Psoas muscle (tissue), 8 donors: ENCODE results near the gene DENND2C. TPM values are rescaled to one million over a fixed set of nuclear protein-coding genes. Genes with fewer than 3 reads are reported as not detected.
A peak's percentile ranks its signal among the peaks of the same experiment; 100 is the strongest.

Experiments
- ATAC-seq, 4 donors: fragments of 200-7000 bp; cut with Tn5 transposase; one replicate each; pipeline ENCODE4 v1.9.1; 2020; ENCODE audit warnings: moderate library complexity in 3 of 4, mild to moderate bottlenecking in 2 of 4
- DNase-seq, 2 donors: peaks; one replicate each; pipeline ENCODE4 v3.0.0-alpha.2; 2020
- H3K27ac ChIP-seq: fragments of 200-600 bp; one replicate; pipeline ENCODE4 v1.8.0; 2022
- H3K27me3 ChIP-seq, 3 donors: fragments of 200-600 bp in 1 of 3; one replicate each; pipeline versions ENCODE4 v1.6.1 to v1.8.0; 2013 to 2022; ENCODE audit warnings: low read length in 2 of 3, mild to moderate bottlenecking in 2 of 3, moderate library complexity in 1 of 3; ENCODE audit not compliant: insufficient read depth in 3 of 3
- H3K36me3 ChIP-seq, 2 donors: fragments of 200-600 bp in 1 of 2; one replicate each; pipeline versions ENCODE4 v1.6.1 to v1.8.0; 2013 to 2022; ENCODE audit warnings: low read depth in 1 of 2, mild to moderate bottlenecking in 1 of 2, moderate library complexity in 1 of 2; ENCODE audit not compliant: insufficient read depth in 1 of 2
- H3K4me1 ChIP-seq: fragments of 200-600 bp; one replicate; pipeline ENCODE4 v1.8.0; 2022
- H3K4me3 ChIP-seq: fragments of 200-600 bp; one replicate; pipeline ENCODE4 v1.8.0; 2022; ENCODE audit warnings: mild to moderate bottlenecking
- H3K9me3 ChIP-seq: fragments of 200-600 bp; one replicate; pipeline ENCODE4 v1.8.0; 2022
- CTCF ChIP-seq: fragments of 200-600 bp; IDR thresholded peaks from one replicate; pipeline ENCODE4 v1.8.0; 2022; ENCODE audit warnings: antibody characterized with exemption
- WGBS, 3 donors: extraction: QIAGEN DNeasy Blood & Tissue Kit; methylation state at CpG; one replicate each; pipeline versions ENCODE4 v1.1.6 to v1.1.7; 2013; 5-methylcytosine and 5-hydroxymethylcytosine counted together
- intact Hi-C, 2 donors: fragments of 100-400 bp; cut with DNase I; formaldehyde crosslinking; loops; one replicate each; pipeline versions ENCODE4 v1.11.0 to v1.14.2; 2022
- polyA plus RNA-seq, 3 donors: library from polyadenylated mRNA; stranded (reverse); fragments of 200-250 nt; gene quantifications; one replicate each; pipeline ENCODE4 v1.2.3, GENCODE V29; 2013
- total RNA-seq, 4 donors: library from RNA; stranded (reverse); fragmentation: NEBNext Ultra II Directional in 2 of 4; extraction: Animal tissue kit (Norgen Biotek cat#: 25700) in 2 of 4; gene quantifications; one replicate each; pipeline versions ENCODE4 v1.2.1 to v1.2.4, GENCODE V29; 2021 to 2023
- donor health status: healthy with polysubstance abuse.
- donor health status: DM: no; HTN: no; CAD: no; lungs with moderate emphysema.
- donor health status: Bipolar disorder and iron deficiency.
- donor health status: healthy.
- donor health status: DM: yes; HTN: yes; CAD: no.
- donor health status: DM: no; HTN: no; CAD: no.
- donor health status: DM: no; HTN: no; CAD: no.
- donor health status: DM: yes; HTN: yes; CAD: no.

Gene DENND2C
- total and polyA plus RNA-seq, 7 donors, result 1.4 to 18.3 (median 13.3) TPM

- DNase-seq (no peak), ATAC-seq (no peak)
- Histone ChIP-seq H3K4me1 (no peaks in the 10 kb centered on the region), H3K9me3 (no peaks in the 10 kb centered on the region), H3K27ac (no peak overlapping the region), H3K36me3 (peaks cover 3 to 100% of the 10 kb centered on the region in 2 donors), H3K4me3 (no peak overlapping the region), H3K27me3 (no peaks in the 10 kb centered on the region)
- intact Hi-C loops, result no loop called here
- TF ChIP-seq CTCF, result no peak
- WGBS, 3 donors, result 70 to 95% (median 84%) methylated on average over 3 of the region's 3 CpGs
These were observed 60.8 kb downstream of the DENND2C start for GRCh38 chr1:114609026-114609425.

DNA sequence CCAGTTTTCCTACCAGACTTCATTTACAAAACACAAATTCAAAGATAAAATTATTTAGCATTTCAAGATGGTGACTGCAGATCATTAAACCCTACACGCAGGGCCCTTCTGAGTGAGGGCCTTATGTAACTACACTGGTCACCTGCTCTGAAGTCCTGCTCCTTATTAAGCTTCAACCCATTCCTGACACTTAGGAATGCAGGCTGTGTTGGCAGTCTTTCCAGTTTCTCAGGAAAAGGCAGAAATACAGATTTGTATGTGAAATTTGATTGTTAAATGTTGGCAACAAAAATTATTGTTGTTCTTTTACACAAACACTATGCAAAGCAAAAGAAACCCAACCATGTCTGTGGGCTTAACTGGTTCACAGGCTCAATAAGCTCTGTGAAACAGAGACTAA lies 62.6 kb downstream of the DENND2C start:
- no peak for DNase-seq
- Histone ChIP-seq H3K27me3 (no peaks in the 10 kb centered on the region), H3K4me3 (no peak overlapping the region), H3K27ac (no peak overlapping the region), H3K4me1 (no peaks in the 10 kb centered on the region), H3K36me3 (peaks cover 3 to 100% of the 10 kb centered on the region in 2 donors), H3K9me3 (no peaks in the 10 kb centered on the region)
- TF ChIP-seq CTCF, result no peak
- 51 to 75% (median 52%) methylated on average over 1 of the region's 1 CpG for WGBS, 3 donors
- no peak for ATAC-seq
- intact Hi-C loops, result no loop called here

DNA sequence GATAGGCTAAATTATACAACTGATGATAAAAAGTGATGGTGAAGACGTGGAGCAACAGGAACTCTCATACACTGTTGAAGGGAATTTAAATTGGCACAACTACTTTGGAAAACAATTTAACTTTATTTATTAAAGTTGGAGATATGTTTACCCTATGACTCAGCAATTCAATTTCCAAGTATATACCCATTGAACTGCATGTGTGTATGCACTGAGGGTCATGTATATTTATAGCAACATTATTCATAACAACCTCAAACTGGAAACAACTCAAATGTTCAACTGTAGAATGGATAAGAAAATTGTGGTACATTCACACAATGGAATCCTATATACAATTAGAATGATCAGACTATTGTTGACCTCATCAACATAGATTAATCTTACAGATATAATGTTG lies 71.9 kb downstream of the DENND2C start:
- 70 to 100% (median 83%) methylated on average over 1 of the region's 1 CpG for WGBS, 3 donors
- H3K27me3 ChIP-seq, result no peaks in the 10 kb centered on the region
- H3K27ac ChIP-seq, result peak overlapping the region; percentile 79
- DNase-seq (no peak), ATAC-seq (peak; percentile 80 to 92 (median 82))
- peaks cover 11% of the 10 kb centered on the region for H3K4me1 ChIP-seq
- intact Hi-C loops, result no loop called here
- H3K36me3 ChIP-seq, result peaks cover 4 to 97% of the 10 kb centered on the region in 2 donors
- no peak for TF ChIP-seq CTCF
- no peak overlapping the region for H3K4me3 ChIP-seq
- no peaks in the 10 kb centered on the region for H3K9me3 ChIP-seq

DNA sequence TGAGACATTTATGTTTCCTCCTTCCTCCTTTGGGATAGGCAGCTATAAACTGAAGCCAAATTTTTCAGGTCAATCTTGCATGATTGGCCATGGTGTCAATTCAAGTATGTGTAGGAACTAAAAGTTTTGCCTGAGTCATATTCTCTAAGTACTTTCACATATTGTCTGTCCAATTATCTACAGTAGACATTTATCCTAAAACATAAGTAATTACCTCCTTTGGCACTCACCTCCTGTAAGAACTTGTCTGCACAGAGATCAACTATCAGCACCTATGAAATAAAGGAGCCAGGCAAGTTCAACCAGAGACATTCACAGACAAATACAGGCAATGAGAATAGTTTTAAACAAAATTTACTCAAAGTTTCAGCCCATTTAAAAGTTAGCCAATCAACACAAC lies 74.2 kb downstream of the DENND2C start:
- H3K27me3 ChIP-seq, result no peaks in the 10 kb centered on the region
- peaks cover 11% of the 10 kb centered on the region for H3K4me1 ChIP-seq
- no peak for TF ChIP-seq CTCF
- ATAC-seq (no peak), DNase-seq (no peak)
- no peaks in the 10 kb centered on the region for H3K9me3 ChIP-seq
- H3K4me3 ChIP-seq, result no peak overlapping the region
- peak overlapping the region; percentile 79 for H3K27ac ChIP-seq
- intact Hi-C loops, result no loop called here
- peaks cover 0 to 97% of the 10 kb centered on the region in 2 donors for H3K36me3 ChIP-seq

- no peaks in the 10 kb centered on the region for H3K27me3 ChIP-seq
- TF ChIP-seq CTCF, result no peak
- WGBS, 3 donors, result 41 to 75% (median 46%) methylated on average over 3 of the region's 3 CpGs
- DNase-seq (no peak), ATAC-seq (peak; percentile 49 to 87 (median 58))
- H3K4me3 ChIP-seq, result no peak overlapping the region
- no peaks in the 10 kb centered on the region for H3K9me3 ChIP-seq
- H3K4me1 ChIP-seq, result peaks cover 24% of the 10 kb centered on the region
- intact Hi-C loops, result no loop called here
- peaks cover 0 to 94% of the 10 kb centered on the region in 2 donors for H3K36me3 ChIP-seq
- peak overlapping the region; percentile 79 for H3K27ac ChIP-seq
These were observed 75.8 kb downstream of the DENND2C start for GRCh38 chr1:114594046-114594445.
